HG02938 (cell line): ENCODE measurements around the gene DNMT3A.

ENCODE experiments used
- ATAC-seq: cut with Tn5 transposase; IDR thresholded peaks from one replicate; pipeline ENCODE4 v1.9.1; 2021; ENCODE audit warnings: mild to moderate bottlenecking, moderate library complexity; ENCODE audit not compliant: unreplicated experiment

DNMT3A gene

DNA sequence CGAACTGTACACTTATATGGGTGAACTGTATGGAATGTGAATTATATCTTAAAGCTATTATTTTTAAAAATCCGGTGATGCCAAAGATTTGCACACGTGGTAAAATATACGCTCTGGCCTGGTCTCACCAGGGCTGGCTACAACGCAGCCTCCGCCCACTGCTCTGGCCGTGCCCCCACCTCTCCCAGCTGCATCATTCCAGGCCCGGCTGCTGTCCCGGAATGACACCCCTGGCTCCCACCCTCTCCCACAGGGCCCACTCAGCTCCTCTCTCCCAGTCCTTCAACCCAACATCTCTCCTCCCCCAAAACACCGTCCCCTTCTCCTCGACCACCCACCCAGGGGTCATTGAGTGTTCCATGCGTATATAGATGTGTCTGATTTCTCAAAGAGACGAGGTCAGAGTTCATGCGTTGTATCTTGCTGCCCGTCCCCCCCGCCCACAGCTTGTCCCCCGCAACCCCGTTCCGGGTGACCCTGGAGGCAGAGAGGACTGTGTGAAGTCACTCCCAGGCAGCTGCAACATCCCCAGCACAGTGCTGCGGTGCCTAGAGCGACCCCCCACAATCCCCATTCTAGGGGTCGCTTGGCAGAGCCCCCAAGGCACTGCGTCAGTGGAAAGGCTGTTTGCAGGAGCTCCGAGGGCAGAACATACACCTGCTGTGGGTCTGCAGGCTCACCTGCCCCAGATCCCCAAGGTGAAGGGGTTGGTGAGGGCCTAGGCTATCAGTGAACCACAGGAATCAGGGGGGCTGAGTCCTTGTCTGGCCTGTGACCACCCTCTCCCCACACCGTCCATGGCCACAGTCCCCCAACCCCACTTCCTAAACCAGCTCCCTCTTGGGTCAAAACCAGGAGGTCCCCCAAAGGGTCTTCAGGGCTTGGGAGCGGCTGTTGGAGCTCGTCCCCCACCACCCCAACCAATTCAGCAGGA, 13.3 kb downstream of the DNMT3A start:
- no peak for ATAC-seq

DNA sequence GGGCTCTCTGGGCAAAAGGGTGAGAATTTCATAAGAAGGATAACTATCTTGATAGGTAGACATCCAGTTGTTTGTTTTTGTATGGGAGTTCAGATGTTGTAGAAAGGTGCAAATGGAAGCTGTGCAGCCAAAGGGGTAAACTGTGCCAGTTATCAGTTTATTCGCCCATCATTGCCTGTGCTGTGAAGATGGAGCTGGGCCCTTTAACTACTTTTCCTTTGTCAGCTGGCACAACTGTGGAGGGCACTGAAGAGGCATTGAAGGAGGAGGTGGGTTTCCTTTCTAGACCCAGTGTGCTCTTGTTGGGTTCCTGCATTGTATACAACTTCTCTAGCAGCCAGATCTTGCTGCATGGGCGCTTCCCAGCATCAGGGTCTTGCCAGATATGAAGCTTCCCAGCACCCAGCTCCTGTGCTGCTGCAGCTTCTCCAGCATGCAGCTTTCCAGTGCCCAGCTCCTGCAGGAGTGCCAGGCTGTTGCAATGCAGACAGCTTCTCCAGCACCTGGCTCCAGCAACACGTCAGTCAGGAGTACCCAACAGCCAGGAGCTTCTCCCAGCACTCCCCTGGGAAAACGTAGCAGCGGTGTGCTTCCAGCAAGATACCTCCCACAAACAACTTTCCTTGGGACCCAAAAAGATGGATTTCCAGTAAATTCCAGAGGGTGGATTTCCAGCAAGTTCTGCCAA, 15.3 kb downstream of the DNMT3A start:
- ATAC-seq: no peak

DNA sequence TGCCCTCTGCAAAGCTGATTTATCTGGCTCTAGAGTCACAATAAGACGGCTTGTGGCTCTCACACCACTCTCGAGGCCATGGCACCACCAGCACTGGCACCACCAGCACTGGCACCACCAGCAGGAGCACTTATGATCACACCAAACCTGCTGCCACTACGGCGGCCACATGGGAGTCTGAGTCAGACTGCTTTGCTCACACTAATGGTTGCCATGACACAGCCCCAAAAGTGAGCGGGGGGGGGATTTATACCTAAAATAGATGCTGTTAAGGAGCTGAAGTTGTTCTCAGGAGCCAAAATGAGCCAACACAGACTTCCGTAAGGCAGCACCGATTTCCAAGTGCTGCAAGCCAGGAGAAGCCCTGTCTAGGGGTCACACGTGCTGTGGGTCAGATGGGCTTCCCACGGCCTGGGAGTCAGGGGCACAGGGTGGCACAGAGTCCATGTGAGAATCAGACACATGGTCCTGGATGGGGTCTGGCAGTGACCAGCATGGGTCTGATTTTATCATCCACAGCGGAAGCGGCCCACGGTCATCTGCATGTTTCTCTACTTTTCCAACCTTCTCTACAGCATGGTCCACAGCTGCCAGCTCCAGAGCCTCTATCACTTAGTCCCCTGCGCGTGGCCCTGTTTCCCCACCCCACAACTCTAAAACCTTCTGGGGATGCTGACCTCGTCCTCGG, 16.7 kb downstream of the DNMT3A start:
- ATAC-seq: no peak

DNA sequence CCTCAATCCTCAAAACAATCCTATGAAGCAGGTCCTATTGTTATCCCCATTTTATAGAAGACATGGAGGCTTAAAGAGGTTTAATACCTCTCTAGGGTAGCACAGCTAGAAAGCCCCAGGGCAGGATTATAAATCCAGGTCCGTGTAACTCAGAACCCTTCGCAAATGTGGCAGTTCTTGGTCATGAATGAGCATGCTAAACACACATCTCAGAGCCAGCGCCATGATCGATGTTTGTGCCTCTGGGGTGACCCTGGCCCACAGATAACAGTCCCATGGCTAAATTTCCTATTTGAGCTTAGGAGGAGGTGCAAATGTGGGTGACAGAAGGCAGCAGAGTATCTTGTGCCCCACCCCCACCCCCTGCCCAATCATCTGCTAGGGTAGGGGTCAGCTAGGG, 17.5 kb downstream of the DNMT3A start:
- ATAC-seq: no peak

DNA sequence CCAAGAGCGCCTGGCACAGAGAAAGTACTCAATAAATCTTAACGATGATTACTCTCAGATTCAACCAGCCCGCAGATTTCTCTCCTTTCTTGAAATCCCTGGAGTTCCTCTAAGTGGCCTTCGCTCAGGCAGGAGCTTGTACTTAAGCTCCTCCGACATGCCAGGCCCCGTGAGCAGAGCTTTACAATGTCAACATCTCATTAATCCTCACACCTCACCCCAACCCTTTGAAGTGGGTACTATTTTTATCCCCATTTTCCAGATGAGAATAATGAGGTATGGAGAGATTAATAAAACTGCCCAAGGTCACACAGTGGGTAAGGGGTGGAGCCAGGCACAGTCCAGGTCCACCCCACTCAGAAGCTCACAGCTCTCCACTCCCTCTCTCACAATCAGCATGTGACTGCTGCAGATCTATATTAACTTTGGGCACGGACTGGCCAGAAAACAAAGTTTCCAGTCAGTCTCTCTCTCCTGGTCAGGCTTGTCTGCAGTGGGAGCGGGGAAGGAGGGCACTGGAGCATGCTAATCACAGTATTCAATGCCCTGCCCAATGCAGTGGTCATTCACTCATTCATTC, 18.0 kb downstream of the DNMT3A start:
- no peak for ATAC-seq

DNA sequence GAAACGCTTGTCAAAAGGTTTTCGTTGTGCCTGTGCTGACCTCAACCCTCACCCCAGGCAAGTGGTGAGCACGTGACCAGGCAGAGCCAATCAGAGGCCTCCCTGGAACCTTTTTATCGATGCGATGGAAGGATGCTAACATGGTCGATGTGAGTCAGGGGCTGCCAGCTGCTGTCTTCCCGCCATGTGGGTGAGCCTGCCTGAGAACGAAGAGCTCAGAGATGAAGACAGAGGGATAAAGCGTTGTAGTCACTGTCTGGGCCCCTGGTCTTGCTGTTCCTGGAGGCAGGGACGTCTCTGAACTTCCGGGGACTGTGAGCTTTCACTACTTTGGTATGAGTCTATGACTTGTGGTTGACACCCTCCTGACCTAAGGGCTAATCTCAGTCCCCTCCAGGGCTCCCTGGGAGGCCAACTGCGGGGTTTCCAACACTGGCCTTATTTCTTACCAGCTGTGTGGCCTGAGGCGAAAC, 18.6 kb downstream of the DNMT3A start:
- no peak for ATAC-seq

DNA sequence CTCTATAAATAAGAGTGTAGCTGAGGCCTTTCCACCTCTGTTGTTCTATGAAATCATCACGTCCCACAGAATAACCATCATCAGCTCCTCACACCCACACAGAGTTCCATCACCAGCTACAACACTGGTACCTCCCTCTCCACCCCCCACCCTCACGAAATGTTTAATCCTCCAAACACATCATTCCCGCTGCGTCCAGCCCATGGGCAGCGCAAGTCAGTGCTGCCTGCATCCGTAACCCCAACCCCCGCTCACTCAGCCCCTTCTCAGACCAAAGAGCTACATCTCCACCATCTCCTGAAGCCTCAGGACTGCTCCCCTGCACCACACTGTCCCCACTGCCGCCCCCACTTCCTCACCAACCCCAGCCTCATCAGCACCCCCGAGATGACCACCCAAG, 19.4 kb downstream of the DNMT3A start:
- ATAC-seq: no peak

DNA sequence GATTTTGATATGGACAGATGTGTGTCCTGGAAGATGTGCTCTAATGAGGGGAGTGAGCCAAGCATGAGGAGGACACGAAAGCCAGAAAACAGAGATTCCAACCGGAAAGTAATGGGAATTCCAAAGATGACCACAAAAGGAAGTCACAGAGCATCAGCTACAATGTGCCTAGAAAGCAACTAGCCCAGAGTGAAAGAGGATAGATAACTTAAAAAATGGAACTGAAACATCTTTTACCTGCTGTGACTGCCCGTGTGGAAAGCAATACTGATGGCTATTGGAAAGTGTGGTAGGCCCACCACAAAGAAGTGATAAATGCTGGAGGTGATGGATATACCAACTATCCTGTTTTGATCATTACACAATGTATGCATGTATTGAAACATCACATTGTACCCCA, 21.6 kb downstream of the DNMT3A start:
- peak; percentile 56 for ATAC-seq

DNA sequence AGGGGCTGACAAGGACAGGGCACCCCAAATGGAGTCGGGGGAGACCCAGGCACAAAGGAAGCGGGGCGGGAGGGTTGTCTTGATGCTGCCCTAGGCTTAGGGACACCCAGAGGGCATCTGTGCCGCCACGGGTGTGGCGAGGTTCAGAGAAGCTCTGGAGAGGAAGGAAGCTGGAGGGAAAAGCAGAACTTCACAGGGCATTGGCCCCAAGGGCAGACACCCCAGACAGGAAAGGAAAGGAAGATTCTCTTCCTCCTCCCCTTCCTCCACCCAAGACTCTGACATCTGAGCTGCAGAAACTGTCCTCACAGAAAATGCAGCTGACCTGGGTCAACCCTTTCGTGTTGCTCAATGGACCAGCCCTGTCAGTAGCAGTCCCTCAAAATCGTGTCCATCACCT, 25.6 kb downstream of the DNMT3A start:
- ATAC-seq: no peak

DNA sequence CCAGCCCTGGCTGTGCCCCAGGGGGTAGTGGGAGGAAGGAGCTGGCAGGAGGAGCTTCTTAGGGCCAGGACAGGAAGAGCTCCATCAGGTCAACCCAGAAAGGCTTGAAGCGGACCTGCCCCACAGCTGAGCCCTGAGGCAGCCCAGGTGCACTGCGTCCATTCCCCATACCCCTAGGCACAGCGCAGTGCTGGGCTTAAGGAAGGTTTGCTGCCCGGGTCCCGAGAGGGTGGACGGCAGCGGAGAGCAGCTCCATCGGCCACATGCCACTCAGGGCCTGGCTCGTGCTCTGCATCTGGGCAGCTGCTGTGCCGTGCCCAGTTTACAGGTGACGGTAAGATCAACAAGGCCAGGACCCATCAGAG, 26.4 kb downstream of the DNMT3A start:
- ATAC-seq: no peak

DNA sequence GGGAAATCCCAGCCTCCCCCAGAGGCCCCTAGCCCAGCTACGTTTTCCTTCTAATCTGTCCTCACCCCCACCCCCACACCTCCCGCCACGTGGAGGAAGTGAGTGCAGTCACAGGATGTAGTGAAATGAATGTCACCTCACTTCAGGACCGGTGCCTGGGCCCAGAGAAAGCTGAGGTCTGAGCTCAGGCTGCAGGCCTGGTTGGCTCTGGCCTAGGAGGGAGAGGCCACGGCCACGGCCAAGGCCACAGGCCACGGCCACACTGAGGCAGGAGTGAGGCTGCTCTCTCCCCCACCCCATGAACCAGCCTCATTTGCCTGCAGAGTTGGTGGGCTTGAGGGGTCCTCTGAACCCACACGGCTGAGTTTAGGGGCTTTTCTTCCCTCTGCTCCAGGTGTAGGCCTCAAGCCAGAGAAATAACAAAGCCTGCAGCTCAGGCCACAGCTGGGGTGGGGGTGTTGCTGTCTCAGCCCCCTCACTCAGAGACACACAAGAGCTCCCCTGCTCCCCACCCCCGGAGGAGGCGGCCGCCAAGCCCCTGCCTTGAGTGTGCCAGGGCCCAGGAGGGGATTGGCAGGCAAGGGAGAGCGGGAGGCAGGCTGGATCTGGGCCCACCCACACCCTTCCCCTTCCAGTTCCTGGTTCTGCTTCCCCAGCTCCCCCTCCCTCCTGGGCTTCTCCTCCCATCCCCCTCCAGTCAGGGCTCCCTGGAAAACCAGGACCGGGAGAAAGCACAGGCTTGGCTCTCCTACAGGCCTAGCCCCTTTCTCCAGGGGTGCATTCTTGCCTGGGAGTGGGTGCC, 27.0 kb downstream of the DNMT3A start:
- ATAC-seq: peak; percentile 60

DNA sequence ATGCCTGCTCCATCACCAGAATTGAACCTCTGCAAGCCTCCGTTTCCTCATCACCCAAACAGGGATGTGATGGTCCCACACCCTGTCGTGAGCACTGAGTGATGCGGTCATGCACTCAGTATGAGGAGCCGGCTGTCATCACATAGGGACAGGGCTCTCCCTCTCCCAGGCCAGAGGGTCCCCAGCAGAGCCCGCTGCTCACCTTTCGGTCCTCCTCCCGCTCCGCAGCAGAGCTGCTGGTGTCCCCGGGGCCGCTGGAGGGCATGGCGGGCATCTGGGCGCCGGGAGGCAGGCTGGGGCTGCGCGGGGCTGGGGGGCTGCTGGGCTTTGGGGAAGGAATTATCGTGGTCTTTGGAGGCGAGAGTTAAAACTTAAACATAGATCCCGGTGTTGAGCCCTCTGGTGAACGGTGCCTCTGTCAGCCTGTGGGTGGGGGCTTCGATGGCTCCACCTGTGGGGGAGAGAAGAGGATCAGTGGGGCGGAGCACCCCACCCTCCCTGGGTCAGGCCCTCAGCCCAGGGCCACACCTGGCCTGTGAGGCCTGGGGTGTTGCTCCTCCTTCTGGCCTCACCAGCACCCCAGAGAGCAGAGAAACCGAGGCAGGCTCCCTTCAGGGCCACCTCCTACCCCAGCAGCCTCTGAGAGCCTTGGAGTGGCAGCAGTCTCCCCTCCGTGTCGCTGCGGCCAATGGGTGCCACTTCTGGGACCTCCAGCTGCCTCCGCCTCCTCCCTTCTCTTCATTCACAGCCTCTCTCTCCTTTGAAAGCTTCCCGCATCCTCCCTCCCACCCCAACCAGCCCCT, 27.8 kb downstream of the DNMT3A start:
- no peak for ATAC-seq

DNA sequence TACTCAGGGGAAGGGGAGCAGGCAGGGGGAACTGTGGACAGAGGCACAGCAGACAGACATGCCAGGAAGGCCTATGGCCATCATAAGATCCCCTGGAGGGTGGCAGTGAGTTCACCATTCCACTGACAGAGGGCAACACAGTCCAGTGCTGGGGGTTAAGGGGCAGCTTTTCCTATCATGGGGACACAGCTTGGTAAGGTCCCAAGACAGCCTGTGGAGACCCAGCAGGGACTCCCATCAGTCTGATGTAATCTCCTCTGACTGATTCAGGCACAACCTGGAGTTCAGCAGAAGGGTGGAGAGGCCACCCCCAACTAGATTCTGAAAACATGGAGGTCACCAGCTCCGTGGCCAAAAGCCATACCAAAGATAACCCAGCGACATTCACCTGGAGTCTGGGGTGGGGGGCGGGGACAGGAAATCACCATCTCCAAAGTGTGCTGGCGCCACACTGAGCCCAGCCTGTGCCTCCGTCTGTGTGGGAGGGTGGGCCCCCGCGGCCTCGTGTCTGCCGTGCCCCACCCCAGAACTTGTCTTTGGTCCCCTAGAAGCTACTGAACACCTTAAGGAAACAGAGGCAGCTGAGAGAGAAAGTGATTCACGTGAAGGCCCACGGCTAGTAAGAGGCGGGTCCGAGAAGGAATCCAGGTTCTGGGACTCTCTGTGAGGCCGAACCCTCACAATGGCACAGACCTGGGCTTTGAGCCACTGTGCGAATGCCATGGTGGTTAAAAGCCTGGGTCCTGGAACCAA, 28.6 kb downstream of the DNMT3A start:
- ATAC-seq: no peak

DNA sequence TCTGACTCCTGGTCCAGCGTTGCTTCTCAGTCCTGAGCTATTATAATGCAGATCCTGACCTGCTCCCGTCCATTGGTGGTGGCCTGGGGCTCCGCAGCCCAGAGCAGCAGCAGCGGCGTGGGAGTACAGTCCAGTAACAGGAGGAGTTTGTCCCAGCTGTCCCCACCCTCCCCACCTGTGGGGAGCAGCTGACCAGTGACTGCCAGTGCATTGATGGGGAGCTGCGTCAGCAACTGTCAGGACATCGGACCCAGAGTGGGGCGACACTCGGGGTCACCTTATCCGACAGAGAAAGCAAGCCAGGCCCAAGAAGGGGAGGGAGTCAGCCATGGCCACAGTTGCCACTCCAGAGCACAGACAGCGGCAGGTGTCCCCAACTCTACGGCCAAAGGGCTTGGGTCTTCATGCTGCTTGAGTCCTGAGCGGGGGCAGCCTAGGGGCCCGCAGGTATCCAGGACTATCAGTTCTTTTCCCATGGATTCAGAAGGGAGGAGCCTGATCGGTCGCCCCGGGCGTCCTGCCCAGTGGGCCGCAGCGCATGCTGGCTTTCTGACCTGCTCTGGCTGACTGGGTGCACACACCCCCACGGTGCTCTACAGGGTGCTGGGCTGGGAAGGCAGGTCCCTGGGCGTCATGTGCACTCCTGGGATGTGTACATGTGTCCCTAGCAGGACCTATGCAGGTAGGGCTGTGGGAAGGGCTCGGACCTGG, 29.7 kb downstream of the DNMT3A start:
- no peak for ATAC-seq

DNA sequence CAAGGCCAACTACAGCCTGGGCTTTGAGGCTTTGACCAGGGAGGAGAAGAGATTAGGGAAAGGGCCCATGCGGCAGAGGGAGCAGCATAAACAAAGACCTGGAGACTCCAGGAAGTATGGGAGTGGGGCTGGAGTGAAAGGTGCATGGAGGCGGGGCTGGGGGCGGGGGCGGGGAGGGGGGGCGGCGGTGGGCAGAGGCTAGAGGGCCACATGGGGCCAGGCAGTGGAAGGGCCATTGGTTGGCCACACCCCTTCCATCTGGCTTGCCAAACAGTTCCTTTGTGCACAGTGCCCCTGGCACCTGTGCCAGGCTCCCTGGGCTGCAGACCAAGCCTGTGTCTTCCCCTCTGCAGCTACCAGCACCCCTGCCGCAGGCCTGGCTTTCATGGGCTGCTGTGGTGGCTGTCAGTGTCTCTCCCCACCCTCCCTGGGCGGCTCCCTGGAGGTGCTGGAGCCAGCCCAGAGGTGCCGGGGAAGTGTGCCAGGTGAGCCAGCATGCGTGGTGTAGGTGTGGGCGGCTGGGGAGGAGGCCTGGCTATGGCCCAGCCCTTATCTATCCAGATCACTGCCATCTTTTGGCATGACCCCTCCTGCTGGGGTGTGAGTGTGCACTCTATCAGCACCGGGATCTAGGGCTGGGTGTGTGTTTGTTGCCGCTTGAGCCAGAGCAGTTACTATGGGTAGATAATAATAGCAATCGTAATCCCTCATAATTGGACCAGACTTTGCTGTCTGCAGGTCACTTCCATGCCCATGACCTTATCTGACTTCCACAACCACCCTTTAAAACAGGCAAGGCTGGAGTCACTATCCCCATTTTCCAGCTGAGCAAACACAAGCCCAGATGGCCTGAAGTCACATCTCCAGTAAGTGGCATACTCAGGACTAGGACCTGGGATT, 30.5 kb downstream of the DNMT3A start:
- no peak for ATAC-seq

DNA sequence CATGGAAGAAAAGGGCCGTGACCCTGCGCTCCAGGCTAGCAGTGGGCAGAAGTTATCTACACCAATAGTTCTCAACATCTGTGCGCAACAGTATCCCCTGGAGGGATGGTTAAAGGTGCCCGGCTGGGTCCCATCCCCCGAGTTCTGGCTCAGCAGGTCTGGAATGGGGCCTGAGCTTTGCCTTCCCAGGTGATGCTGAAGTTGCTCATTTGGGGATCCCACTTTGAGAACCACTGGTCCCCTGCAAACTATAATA, 31.1 kb downstream of the DNMT3A start:
- ATAC-seq: no peak

DNA sequence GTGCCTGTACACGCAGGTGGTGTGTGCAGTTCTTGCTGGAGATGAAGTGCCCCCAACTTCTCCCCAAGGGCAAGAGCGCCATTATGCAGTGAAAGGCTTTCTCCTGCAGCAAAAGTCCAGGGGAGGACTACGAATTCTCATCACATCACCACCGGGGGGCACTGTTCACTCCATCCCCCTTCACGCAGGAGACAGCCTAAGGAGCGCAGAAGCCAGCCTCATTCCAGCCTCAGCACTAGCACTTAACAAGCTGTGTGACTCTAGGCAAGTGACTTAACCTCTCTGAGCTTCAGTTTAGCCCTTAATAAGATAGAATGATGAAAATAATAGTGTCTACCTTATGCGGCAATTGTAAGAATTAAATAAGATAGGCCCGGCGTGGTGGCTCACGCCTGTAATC, 32.3 kb downstream of the DNMT3A start:
- ATAC-seq: no peak

DNA sequence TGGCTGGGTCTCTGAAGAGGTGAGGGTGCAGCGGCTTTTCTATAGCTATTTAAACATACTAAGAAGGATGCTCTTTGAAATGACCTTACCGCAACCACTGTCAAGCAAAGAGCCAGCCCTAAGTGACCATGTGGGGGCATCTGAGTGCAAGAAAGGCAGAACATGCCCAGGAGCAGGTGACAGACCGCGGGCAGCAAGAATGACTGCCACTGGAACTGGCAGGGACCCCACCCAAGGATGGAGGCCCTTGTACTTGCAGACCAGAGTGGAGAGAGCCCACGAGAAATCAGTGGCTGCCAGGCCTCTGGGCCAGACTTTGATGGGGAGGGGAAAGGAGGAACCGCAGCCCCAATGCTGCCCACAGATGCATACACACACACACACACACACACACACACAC, 33.1 kb downstream of the DNMT3A start:
- ATAC-seq: no peak
